ENCODE measurements around the gene KRTAP4-5.

KRTAP4-5 gene

GRCh38 chr17:41178843-41179616 is 29.4 kb upstream of the KRTAP4-5 start:
- no peak for TF ChIP-seq CTCF (IDR thresholded peaks at IDR 0.05; ENCODE audit: low read length, missing control alignments)
- no peak overlapping the region for H3K4me3 ChIP-seq (replicated peaks; ENCODE audit: low read depth, low read length)
- no peak for DNase-seq (ENCODE audit: low read depth)

- no peak for TF ChIP-seq CTCF (IDR thresholded peaks at IDR 0.05; ENCODE audit: low read length, missing control alignments)
- DNase-seq (ENCODE audit: low read depth): no peak
- H3K4me3 ChIP-seq (replicated peaks; ENCODE audit: low read depth, low read length): no peak overlapping the region
Measured at GRCh38 chr17:41178341-41178740, 28.7 kb upstream of the KRTAP4-5 start.

- no peak for DNase-seq (ENCODE audit: low read depth)
- TF ChIP-seq CTCF (IDR thresholded peaks at IDR 0.05; ENCODE audit: low read length, missing control alignments): no peak
- H3K4me3 ChIP-seq (replicated peaks; ENCODE audit: low read depth, low read length): no peak within 1 kb of the TSS
Measured at GRCh38 chr17:41177727-41178271, 28.2 kb upstream of the KRTAP4-5 start, which contains the start of gene KRTAP4-2. Gene KRTAP4-2, minus strand, starts transcription at chr17:41178221. Its CDS starts 57 bp downstream, at chr17:41178164.

GRCh38 chr17:41176744-41177387 is 27.2 kb upstream of the KRTAP4-5 start:
- no peak for DNase-seq (ENCODE audit: low read depth)
- no peak for TF ChIP-seq CTCF (IDR thresholded peaks at IDR 0.05; ENCODE audit: low read length, missing control alignments)
- H3K4me3 ChIP-seq (replicated peaks; ENCODE audit: low read depth, low read length): no peak overlapping the region

GRCh38 chr17:41171886-41172285 is 22.3 kb upstream of the KRTAP4-5 start:
- TF ChIP-seq CTCF (IDR thresholded peaks at IDR 0.05; ENCODE audit: low read length, missing control alignments): no peak
- no peak overlapping the region for H3K4me3 ChIP-seq (replicated peaks; ENCODE audit: low read depth, low read length)
- DNase-seq (ENCODE audit: low read depth): no peak

DNA sequence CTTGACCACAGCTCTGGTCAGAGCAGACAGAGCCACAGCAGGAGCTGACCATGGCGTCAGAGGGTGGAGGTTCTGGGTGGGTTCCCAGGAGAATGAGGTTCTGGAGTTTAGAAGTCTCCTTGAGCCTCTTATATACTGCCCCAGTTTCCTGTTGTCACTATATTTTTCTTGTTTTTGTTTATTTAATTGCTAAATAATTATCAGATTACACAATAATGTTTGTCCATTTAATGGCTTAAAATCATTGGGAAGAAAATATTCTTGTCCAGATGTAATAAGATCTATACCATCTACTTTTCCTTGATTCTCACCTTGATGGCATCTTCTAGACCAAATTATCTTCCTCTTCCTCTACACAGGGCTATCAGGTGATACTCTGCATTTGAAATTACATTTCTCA is 18.5 kb upstream of the KRTAP4-5 start, which contains the start of gene KRTAP4-3:
TSS of gene KRTAP4-3 (minus strand) at position 101 of the 400 bp plus-strand sequence. CDS start at position 52, 49 bp downstream.
- TF ChIP-seq CTCF (IDR thresholded peaks at IDR 0.05; ENCODE audit: low read length, missing control alignments): no peak
- H3K4me3 ChIP-seq (replicated peaks; ENCODE audit: low read depth, low read length): no peak within 1 kb of the TSS
- DNase-seq (ENCODE audit: low read depth): no peak
